Activated T-helper 1 cell treated with Interleukin-2 at 50 U/mL for 16 hours (primary cell): Measurements from ENCODE around the gene CBFA2T3.

Experiments
- DNase-seq: peaks from one replicate; pipeline ENCODE4 v3.0.0-alpha.2; 2020; ENCODE audit warnings: low read depth

The CBFA2T3 gene

GRCh38 chr16:88888461-88889387 lies 88.3 kb downstream of the CBFA2T3 start:
- no peak for DNase-seq

GRCh38 chr16:88888057-88888456 lies 89.0 kb downstream of the CBFA2T3 start:
- no peak for DNase-seq

- no peak for DNase-seq
These were observed 90.0 kb downstream of the CBFA2T3 start for GRCh38 chr16:88886845-88887521.

- DNase-seq, result no peak
These were observed 90.6 kb downstream of the CBFA2T3 start for GRCh38 chr16:88886420-88886844.

- no peak for DNase-seq
These were observed 91.2 kb downstream of the CBFA2T3 start for GRCh38 chr16:88885693-88886280.

- DNase-seq, result no peak
These were observed 92.3 kb downstream of the CBFA2T3 start for GRCh38 chr16:88884569-88885271.

- DNase-seq, result no peak
These were observed 93.1 kb downstream of the CBFA2T3 start for GRCh38 chr16:88883946-88884345.

- DNase-seq, result no peak
These were observed 93.7 kb downstream of the CBFA2T3 start for GRCh38 chr16:88883117-88883895.

- DNase-seq, result no peak
These were observed 94.5 kb downstream of the CBFA2T3 start for GRCh38 chr16:88882358-88883030.

- DNase-seq, result no peak
These were observed 95.2 kb downstream of the CBFA2T3 start for GRCh38 chr16:88881675-88882357.

GRCh38 chr16:88881007-88881615 lies 95.9 kb downstream of the CBFA2T3 start:
- no peak for DNase-seq

GRCh38 chr16:88880226-88881006 lies 96.6 kb downstream of the CBFA2T3 start:
- no peak for DNase-seq

- DNase-seq, result no peak
These were observed 97.3 kb downstream of the CBFA2T3 start for GRCh38 chr16:88879788-88880055.

- DNase-seq, result no peak
These were observed 97.8 kb downstream of the CBFA2T3 start for GRCh38 chr16:88878967-88879787.

GRCh38 chr16:88878356-88878755 lies 98.7 kb downstream of the CBFA2T3 start:
- DNase-seq, result no peak

GRCh38 chr16:88877564-88878289 lies 99.3 kb downstream of the CBFA2T3 start:
- no peak for DNase-seq

GRCh38 chr16:88876942-88877526 lies 100.0 kb downstream of the CBFA2T3 start:
- no peak for DNase-seq
